ENCODE data around the gene PHOSPHO2.

The PHOSPHO2 gene

DNA sequence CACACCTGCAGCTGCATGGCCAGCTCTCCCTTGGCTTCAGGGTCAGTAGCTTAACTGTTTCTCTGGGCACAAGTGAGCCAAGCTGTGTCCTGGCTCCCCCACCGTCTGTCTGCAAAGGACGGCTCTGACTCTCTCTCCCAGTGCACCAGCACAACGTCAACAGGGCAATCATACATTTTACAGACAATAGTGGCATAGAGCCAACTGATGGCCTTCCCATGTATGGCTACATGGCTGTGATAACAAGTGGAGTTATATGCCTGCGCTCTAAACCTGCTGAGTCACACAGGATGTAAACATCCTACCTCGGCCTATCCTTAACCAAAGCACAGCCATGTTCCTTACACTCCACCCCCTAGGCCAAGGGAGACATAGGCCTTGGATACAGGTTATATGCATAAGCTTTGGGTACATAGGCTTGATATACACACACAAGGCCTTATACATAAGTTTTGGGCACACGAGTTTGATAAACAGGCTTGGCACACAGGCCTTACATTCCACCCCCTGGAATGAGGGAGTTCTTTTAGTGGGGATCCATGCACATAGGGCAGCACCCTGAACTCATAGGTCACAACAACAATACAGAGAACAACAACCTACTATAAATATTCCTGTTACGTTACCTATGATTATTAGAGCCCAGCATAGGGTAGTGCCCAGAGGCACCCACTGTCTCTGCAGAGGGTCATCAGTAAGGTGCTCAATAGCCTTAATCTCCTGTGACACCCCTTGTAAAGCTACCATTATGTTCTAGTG lies 17.7 kb downstream of the PHOSPHO2 start:
- no peak for TF ChIP-seq CTCF (IDR thresholded peaks at IDR 0.05; ENCODE audit: low read depth, low read length)
- no peak for DNase-seq (ENCODE audit: extremely low read depth, low read depth)

DNA sequence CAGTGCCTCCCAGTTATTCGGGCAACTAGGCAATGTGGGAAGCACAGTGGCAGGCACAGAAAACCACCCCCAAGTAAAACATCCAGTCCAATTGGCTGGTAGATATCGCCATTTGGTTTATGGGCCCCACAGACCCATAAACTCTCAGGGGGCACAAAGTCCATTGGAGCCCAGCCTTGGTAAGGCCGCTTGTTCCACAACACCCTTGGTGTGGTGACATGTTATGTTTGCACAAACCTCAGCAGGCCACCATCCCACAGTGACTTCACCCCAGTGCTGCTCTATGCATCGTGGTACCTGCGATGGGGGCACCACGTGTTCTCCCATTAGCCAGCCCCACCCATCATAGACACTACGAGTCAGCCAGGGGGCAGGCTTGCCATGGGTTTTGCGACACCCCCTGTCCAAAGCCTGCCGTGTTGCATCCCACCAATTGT lies 18.5 kb downstream of the PHOSPHO2 start:
- TF ChIP-seq CTCF (IDR thresholded peaks at IDR 0.05; ENCODE audit: low read depth, low read length) = no peak
- no peak for DNase-seq (ENCODE audit: extremely low read depth, low read depth)

DNA sequence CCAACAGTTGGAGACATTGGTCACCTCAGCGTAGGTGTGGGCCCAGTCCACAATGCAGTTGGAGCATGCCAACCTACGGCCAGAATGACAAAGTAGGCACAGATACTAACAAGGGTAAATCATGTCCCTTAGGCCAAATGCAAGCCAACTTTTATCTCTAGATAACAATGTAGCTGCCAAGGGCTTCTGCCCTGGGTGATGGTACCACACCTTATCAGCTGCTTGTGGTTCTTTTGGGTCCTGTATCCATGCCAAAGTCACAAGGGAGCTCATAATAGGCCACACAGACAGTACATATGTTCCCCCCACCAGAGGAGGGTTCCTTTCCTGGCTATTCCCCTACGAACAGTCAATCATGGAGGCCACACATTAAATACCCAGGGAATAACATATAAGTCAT lies 19.1 kb downstream of the PHOSPHO2 start:
- DNase-seq (ENCODE audit: extremely low read depth, low read depth) = no peak
- TF ChIP-seq CTCF (IDR thresholded peaks at IDR 0.05; ENCODE audit: low read depth, low read length) = no peak

GRCh38 chr2:169714699-169715098 lies 20.4 kb downstream of the PHOSPHO2 start:
- no peak for DNase-seq (ENCODE audit: extremely low read depth, low read depth)
- no peak for TF ChIP-seq CTCF (IDR thresholded peaks at IDR 0.05; ENCODE audit: low read depth, low read length)

GRCh38 chr2:169715379-169716237 lies 21.3 kb downstream of the PHOSPHO2 start:
- no peak for DNase-seq (ENCODE audit: extremely low read depth, low read depth)
- no peak for TF ChIP-seq CTCF (IDR thresholded peaks at IDR 0.05; ENCODE audit: low read depth, low read length)

- DNase-seq (ENCODE audit: extremely low read depth, low read depth) = peak; percentile 60
Measured at GRCh38 chr2:169716238-169716886, 22.1 kb downstream of the PHOSPHO2 start.

More at GRCh38 chr2:169716238-169716886, 22.1 kb downstream of the PHOSPHO2 start:
- TF ChIP-seq CTCF (IDR thresholded peaks at IDR 0.05; ENCODE audit: low read depth, low read length) = no peak
